Measurements from ENCODE around the gene OR10H4. TPM values are rescaled to one million over a fixed set of nuclear protein-coding genes. Genes with fewer than 3 reads are reported as not detected.
"Not testable (repeated sequence)": the region's sequence is repeated elsewhere in the genome, so short reads cannot be mapped to it uniquely, and the experiment has no call there.

Gene OR10H4
- not detected for total RNA-seq

- no peak within 1 kb of the TSS for H3K4me3 ChIP-seq (ENCODE audit: low read length in 3 of 3)
- H3K4me1 ChIP-seq (ENCODE audit: control insufficient read depth in 3 of 3, insufficient read depth in 3 of 3, low read length in 3 of 3) = no peaks in the 10 kb centered on the region
- H3K36me3 ChIP-seq (ENCODE audit: control insufficient read depth in 3 of 3, insufficient read depth in 3 of 3, low read length in 3 of 3) = no peaks in the 10 kb centered on the region
- H3K27ac ChIP-seq (ENCODE audit: low read depth, low read length) = no peak within 1 kb of the TSS
- peaks cover 5 to 7% (median 6%) of the 10 kb centered on the region in 3 donors for H3K9me3 ChIP-seq (ENCODE audit: control insufficient read depth in 3 of 3, low read length in 3 of 3)
- H3K9ac ChIP-seq (ENCODE audit: low read depth in 1 of 3, low read length in 3 of 3) = no peak within 1 kb of the TSS
- H3K27me3 ChIP-seq (ENCODE audit: control insufficient read depth in 3 of 3, insufficient read depth in 3 of 3, low read length in 3 of 3) = peaks cover 0 to 3% (median 0%) of the 10 kb centered on the region in 3 donors
These were observed at the start of gene OR10H4 for GRCh38 chr19:15948223-15949058. OR10H4 (plus strand) TSS chr19:15949008; CDS start chr19:15949008, 0 bp downstream.

DNA sequence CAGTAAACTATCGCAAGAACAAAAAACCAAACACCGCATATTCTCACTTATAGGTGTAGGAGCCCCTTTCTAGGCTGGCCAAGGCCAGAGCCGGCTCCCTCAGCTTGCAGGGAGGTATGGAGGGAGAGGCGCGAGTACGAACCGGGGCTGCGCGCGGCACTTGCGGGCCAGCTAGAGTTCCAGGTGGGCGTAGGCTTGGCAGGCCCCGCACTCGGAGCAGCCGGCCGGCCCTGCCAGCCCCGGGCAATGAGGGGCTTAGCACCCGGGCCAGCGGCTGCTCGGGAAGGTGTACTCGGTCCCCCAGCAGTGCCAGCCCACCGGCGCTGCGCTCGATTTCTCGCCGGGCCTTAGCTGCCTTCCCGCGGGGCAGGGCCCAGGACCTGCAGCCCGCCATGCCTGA is 49.2 kb upstream of the OR10H4 start:
- not testable (repeated sequence) for H3K9me3 ChIP-seq (ENCODE audit: control insufficient read depth in 3 of 3, low read length in 3 of 3); H3K9ac ChIP-seq (ENCODE audit: low read depth in 1 of 3, low read length in 3 of 3); H3K4me1 ChIP-seq (ENCODE audit: control insufficient read depth in 3 of 3, insufficient read depth in 3 of 3, low read length in 3 of 3); H3K36me3 ChIP-seq (ENCODE audit: control insufficient read depth in 3 of 3, insufficient read depth in 3 of 3, low read length in 3 of 3); H3K27ac ChIP-seq (ENCODE audit: low read depth, low read length); H3K4me3 ChIP-seq (ENCODE audit: low read length in 3 of 3)
- peaks cover 3 to 13% (median 6%) of the 10 kb centered on the region in 3 donors for H3K27me3 ChIP-seq (ENCODE audit: control insufficient read depth in 3 of 3, insufficient read depth in 3 of 3, low read length in 3 of 3)

- H3K4me3 ChIP-seq (ENCODE audit: low read length in 3 of 3); H3K4me1 ChIP-seq (ENCODE audit: control insufficient read depth in 3 of 3, insufficient read depth in 3 of 3, low read length in 3 of 3); H3K36me3 ChIP-seq (ENCODE audit: control insufficient read depth in 3 of 3, insufficient read depth in 3 of 3, low read length in 3 of 3); H3K9ac ChIP-seq (ENCODE audit: low read depth in 1 of 3, low read length in 3 of 3); H3K27ac ChIP-seq (ENCODE audit: low read depth, low read length); H3K9me3 ChIP-seq (ENCODE audit: control insufficient read depth in 3 of 3, low read length in 3 of 3): not testable (repeated sequence)
- peaks cover 3 to 13% (median 6%) of the 10 kb centered on the region in 3 donors for H3K27me3 ChIP-seq (ENCODE audit: control insufficient read depth in 3 of 3, insufficient read depth in 3 of 3, low read length in 3 of 3)
These were observed 48.8 kb upstream of the OR10H4 start for GRCh38 chr19:15900032-15900431.

DNA sequence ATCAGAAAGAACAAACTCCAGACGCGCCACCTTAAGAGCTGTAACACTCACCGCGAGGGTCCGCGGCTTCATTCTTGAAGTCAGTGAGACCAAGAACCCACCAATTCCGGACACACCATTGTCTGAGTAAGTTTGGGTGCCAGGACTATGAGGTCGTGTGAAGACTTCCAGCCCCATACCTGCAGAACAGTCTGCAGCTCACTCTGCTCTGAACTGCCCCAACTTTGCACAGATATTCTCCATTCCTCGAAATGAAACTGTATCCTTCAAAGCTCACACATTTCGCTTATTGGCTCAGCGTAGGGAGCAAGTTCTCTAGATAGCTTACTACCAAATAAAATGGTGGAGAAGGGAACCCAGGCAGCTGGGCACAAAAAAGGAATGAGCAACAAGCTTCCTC is 48.3 kb upstream of the OR10H4 start:
- H3K9ac ChIP-seq (ENCODE audit: low read depth in 1 of 3, low read length in 3 of 3) = no peak overlapping the region
- no peaks in the 10 kb centered on the region for H3K9me3 ChIP-seq (ENCODE audit: control insufficient read depth in 3 of 3, low read length in 3 of 3)
- no peak overlapping the region for H3K27ac ChIP-seq (ENCODE audit: low read depth, low read length)
- no peaks in the 10 kb centered on the region for H3K4me1 ChIP-seq (ENCODE audit: control insufficient read depth in 3 of 3, insufficient read depth in 3 of 3, low read length in 3 of 3)
- H3K4me3 ChIP-seq (ENCODE audit: low read length in 3 of 3) = no peak overlapping the region
- H3K36me3 ChIP-seq (ENCODE audit: control insufficient read depth in 3 of 3, insufficient read depth in 3 of 3, low read length in 3 of 3) = no peaks in the 10 kb centered on the region
- H3K27me3 ChIP-seq (ENCODE audit: control insufficient read depth in 3 of 3, insufficient read depth in 3 of 3, low read length in 3 of 3) = peaks cover 3 to 13% (median 6%) of the 10 kb centered on the region in 3 donors

GRCh38 chr19:15902254-15902653 is 46.6 kb upstream of the OR10H4 start:
- H3K27me3 ChIP-seq (ENCODE audit: control insufficient read depth in 3 of 3, insufficient read depth in 3 of 3, low read length in 3 of 3) = peaks cover 3 to 13% (median 6%) of the 10 kb centered on the region in 3 donors
- no peak overlapping the region for H3K4me3 ChIP-seq (ENCODE audit: low read length in 3 of 3)
- no peaks in the 10 kb centered on the region for H3K4me1 ChIP-seq (ENCODE audit: control insufficient read depth in 3 of 3, insufficient read depth in 3 of 3, low read length in 3 of 3)
- no peaks in the 10 kb centered on the region for H3K36me3 ChIP-seq (ENCODE audit: control insufficient read depth in 3 of 3, insufficient read depth in 3 of 3, low read length in 3 of 3)
- H3K9ac ChIP-seq (ENCODE audit: low read depth in 1 of 3, low read length in 3 of 3) = no peak overlapping the region
- no peaks in the 10 kb centered on the region for H3K9me3 ChIP-seq (ENCODE audit: control insufficient read depth in 3 of 3, low read length in 3 of 3)
- no peak overlapping the region for H3K27ac ChIP-seq (ENCODE audit: low read depth, low read length)

- H3K4me1 ChIP-seq (ENCODE audit: control insufficient read depth in 3 of 3, insufficient read depth in 3 of 3, low read length in 3 of 3); H3K4me3 ChIP-seq (ENCODE audit: low read length in 3 of 3); H3K9ac ChIP-seq (ENCODE audit: low read depth in 1 of 3, low read length in 3 of 3); H3K27ac ChIP-seq (ENCODE audit: low read depth, low read length); H3K9me3 ChIP-seq (ENCODE audit: control insufficient read depth in 3 of 3, low read length in 3 of 3); H3K36me3 ChIP-seq (ENCODE audit: control insufficient read depth in 3 of 3, insufficient read depth in 3 of 3, low read length in 3 of 3): not testable (repeated sequence)
- H3K27me3 ChIP-seq (ENCODE audit: control insufficient read depth in 3 of 3, insufficient read depth in 3 of 3, low read length in 3 of 3) = peaks cover 0 to 11% (median 3%) of the 10 kb centered on the region in 3 donors
These were observed 45.9 kb upstream of the OR10H4 start for GRCh38 chr19:15902898-15903297.

- no peak overlapping the region for H3K9ac ChIP-seq (ENCODE audit: low read depth in 1 of 3, low read length in 3 of 3)
- peaks cover 0 to 7% (median 3%) of the 10 kb centered on the region in 3 donors for H3K27me3 ChIP-seq (ENCODE audit: control insufficient read depth in 3 of 3, insufficient read depth in 3 of 3, low read length in 3 of 3)
- H3K27ac ChIP-seq (ENCODE audit: low read depth, low read length) = no peak overlapping the region
- no peaks in the 10 kb centered on the region for H3K36me3 ChIP-seq (ENCODE audit: control insufficient read depth in 3 of 3, insufficient read depth in 3 of 3, low read length in 3 of 3)
- no peaks in the 10 kb centered on the region for H3K4me1 ChIP-seq (ENCODE audit: control insufficient read depth in 3 of 3, insufficient read depth in 3 of 3, low read length in 3 of 3)
- H3K4me3 ChIP-seq (ENCODE audit: low read length in 3 of 3) = no peak overlapping the region
- H3K9me3 ChIP-seq (ENCODE audit: control insufficient read depth in 3 of 3, low read length in 3 of 3) = no peaks in the 10 kb centered on the region
These were observed 43.8 kb upstream of the OR10H4 start for GRCh38 chr19:15905026-15905425.

DNA sequence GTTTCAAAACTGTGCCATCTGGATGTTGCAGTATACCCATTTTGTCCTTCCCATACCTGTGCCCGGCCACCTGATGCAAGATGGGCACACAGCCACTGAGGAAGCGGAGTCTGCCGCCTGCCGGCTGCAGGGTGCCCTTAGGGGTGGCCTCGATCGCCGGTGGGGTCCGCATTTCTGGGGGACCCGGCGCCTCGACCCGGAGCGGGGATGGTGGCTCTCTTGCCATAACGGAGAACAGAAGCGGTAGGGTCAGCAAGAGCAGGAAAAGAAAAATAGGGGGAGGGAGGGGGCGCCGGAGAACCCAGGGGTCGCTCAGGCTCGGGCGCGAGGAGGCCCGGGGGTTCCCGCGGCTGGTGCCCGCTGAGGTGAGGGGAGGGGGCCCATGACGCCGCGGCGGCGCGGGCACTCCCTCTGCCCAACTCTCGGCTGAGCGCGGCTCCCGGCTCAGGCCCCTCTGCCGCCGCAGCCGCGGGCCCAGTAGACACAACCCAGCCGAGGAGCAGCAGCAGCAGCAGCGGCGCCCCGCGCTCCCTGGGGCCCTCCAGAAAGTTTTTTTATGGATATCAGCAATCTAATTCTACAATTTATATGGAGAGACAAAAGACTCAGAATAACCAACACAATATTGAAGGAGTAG is 37.1 kb upstream of the OR10H4 start:
- H3K36me3 ChIP-seq (ENCODE audit: control insufficient read depth in 3 of 3, insufficient read depth in 3 of 3, low read length in 3 of 3) = no peaks in the 10 kb centered on the region
- H3K9me3 ChIP-seq (ENCODE audit: control insufficient read depth in 3 of 3, low read length in 3 of 3) = peaks cover 0 to 5% (median 0%) of the 10 kb centered on the region in 3 donors
- no peaks in the 10 kb centered on the region for H3K4me1 ChIP-seq (ENCODE audit: control insufficient read depth in 3 of 3, insufficient read depth in 3 of 3, low read length in 3 of 3)
- no peak overlapping the region for H3K27ac ChIP-seq (ENCODE audit: low read depth, low read length)
- H3K27me3 ChIP-seq (ENCODE audit: control insufficient read depth in 3 of 3, insufficient read depth in 3 of 3, low read length in 3 of 3) = peaks cover 9 to 12% (median 11%) of the 10 kb centered on the region in 3 donors
- H3K4me3 ChIP-seq (ENCODE audit: low read length in 3 of 3) = no peak overlapping the region
- H3K9ac ChIP-seq (ENCODE audit: low read depth in 1 of 3, low read length in 3 of 3) = no peak overlapping the region

DNA sequence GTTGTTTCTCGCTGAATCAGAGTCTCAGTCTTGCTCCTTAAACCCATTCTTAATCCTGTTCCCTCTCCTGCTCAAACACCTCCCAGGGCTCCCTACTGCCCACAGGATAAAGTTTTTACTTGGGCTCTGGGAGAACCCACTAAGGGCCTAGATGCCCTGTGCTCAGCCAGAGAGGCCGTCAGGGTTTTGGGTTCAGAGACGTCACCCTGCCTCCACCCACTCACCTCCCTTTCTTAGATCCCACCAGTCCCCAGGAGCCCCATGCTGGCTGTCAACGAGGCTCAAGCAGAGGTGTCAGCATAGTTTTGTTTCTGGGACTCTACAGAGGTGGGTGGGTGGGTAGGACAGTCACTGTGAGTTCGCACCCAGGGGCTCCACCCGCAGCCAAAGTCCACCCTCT is 35.4 kb upstream of the OR10H4 start:
- Histone ChIP-seq H3K4me1 (ENCODE audit: control insufficient read depth in 3 of 3, insufficient read depth in 3 of 3, low read length in 3 of 3) (no peaks in the 10 kb centered on the region), H3K27me3 (ENCODE audit: control insufficient read depth in 3 of 3, insufficient read depth in 3 of 3, low read length in 3 of 3) (peaks cover 9 to 12% (median 11%) of the 10 kb centered on the region in 3 donors), H3K36me3 (ENCODE audit: control insufficient read depth in 3 of 3, insufficient read depth in 3 of 3, low read length in 3 of 3) (no peaks in the 10 kb centered on the region)

DNA sequence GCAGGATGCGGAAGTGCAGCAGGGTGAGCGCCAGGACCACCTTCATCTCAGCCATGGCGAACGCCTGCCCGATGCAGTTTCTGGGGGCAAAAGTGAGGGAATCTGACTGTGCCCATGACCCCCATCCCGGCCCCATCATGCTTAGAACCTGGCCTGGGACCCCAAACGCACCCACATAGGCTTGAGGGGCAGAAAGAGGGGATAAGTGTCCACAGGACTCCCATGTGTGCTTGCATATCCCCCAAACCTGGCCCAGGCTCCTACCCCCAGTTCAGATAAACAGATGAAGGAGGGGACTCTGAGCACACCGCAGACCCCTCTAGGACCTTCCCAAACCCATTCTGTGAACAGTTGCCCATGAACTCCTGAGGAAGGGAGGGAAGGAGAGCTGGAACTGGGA is 35.0 kb upstream of the OR10H4 start:
- no peaks in the 10 kb centered on the region for H3K4me1 ChIP-seq (ENCODE audit: control insufficient read depth in 3 of 3, insufficient read depth in 3 of 3, low read length in 3 of 3)
- H3K9me3 ChIP-seq (ENCODE audit: control insufficient read depth in 3 of 3, low read length in 3 of 3) = peaks cover 0 to 7% (median 0%) of the 10 kb centered on the region in 3 donors
- H3K9ac ChIP-seq (ENCODE audit: low read depth in 1 of 3, low read length in 3 of 3) = no peak overlapping the region
- no peaks in the 10 kb centered on the region for H3K36me3 ChIP-seq (ENCODE audit: control insufficient read depth in 3 of 3, insufficient read depth in 3 of 3, low read length in 3 of 3)
- no peak overlapping the region for H3K4me3 ChIP-seq (ENCODE audit: low read length in 3 of 3)
- peaks cover 9 to 12% (median 11%) of the 10 kb centered on the region in 3 donors for H3K27me3 ChIP-seq (ENCODE audit: control insufficient read depth in 3 of 3, insufficient read depth in 3 of 3, low read length in 3 of 3)
- H3K27ac ChIP-seq (ENCODE audit: low read depth, low read length) = no peak overlapping the region

More for the DNA sequence above, 35.4 kb upstream of the OR10H4 start:
- no peak overlapping the region for H3K9ac ChIP-seq (ENCODE audit: low read depth in 1 of 3, low read length in 3 of 3)
- peaks cover 0 to 5% (median 0%) of the 10 kb centered on the region in 3 donors for H3K9me3 ChIP-seq (ENCODE audit: control insufficient read depth in 3 of 3, low read length in 3 of 3)
- H3K27ac ChIP-seq (ENCODE audit: low read depth, low read length) = no peak overlapping the region
- no peak overlapping the region for H3K4me3 ChIP-seq (ENCODE audit: low read length in 3 of 3)
